Measurements from ENCODE around the gene SH3PXD2A. TPM values are rescaled to one million over a fixed set of nuclear protein-coding genes. Genes with fewer than 3 reads are reported as not detected.
A peak's percentile ranks its signal among the peaks of the same experiment; 100 is the strongest.

SH3PXD2A gene
- total RNA-seq, 1 experiment from 2014 or later, result 4.5 TPM

- Histone ChIP-seq H3K27ac (ENCODE audit: insufficient read length, low read depth, low read length) (no peak overlapping the region), H2AK5ac (ENCODE audit: insufficient read length, low read length) (no peak overlapping the region), H3K4me2 (ENCODE audit: insufficient read depth, insufficient read length, low read length) (no peak overlapping the region), H3K27me3 (ENCODE audit: insufficient read depth, low read length) (no peaks in the 10 kb centered on the region), H3K9me3 (ENCODE audit: control insufficient read depth, low read depth, low read length) (no peaks in the 10 kb centered on the region), H3K56ac (ENCODE audit: insufficient read length, low read depth, low read length) (no peak overlapping the region), H4K20me1 (ENCODE audit: control insufficient read depth, insufficient read depth, insufficient read length) (no peaks in the 10 kb centered on the region), H2AFZ (ENCODE audit: low read length) (no peak overlapping the region), H2BK5ac (ENCODE audit: insufficient read length, low read length) (no peak overlapping the region), H4K91ac (ENCODE audit: insufficient read length, low read depth, low read length) (no peak overlapping the region), H2BK15ac (ENCODE audit: low read depth, low read length) (no peak overlapping the region), H3K23ac (ENCODE audit: insufficient read length, low read depth, low read length) (no peak overlapping the region), H3K9ac (ENCODE audit: extremely low read depth, insufficient read length, low read length) (no peak overlapping the region), H4K8ac (replicated peaks; ENCODE audit: insufficient read length, low read depth, low read length) (no peak overlapping the region), H2BK12ac (ENCODE audit: insufficient read length, low read depth, low read length) (no peak overlapping the region), H3K79me1 (ENCODE audit: insufficient read depth, low read depth, low read length, poor library complexity, severe bottlenecking) (no peaks in the 10 kb centered on the region), H3K79me2 (ENCODE audit: insufficient read depth, low read length) (no peaks in the 10 kb centered on the region), H3K14ac (ENCODE audit: insufficient read depth, low read length) (no peak overlapping the region), H3K23me2 (ENCODE audit: insufficient read length, low read depth, low read length, poor library complexity, severe bottlenecking) (no peaks in the 10 kb centered on the region), H3T11ph (ENCODE audit: low read length) (no peak overlapping the region), H3K4me1 (ENCODE audit: insufficient read depth, low read length) (no peaks in the 10 kb centered on the region), H3K18ac (ENCODE audit: insufficient read length, low read depth, low read length) (no peak overlapping the region), H2BK20ac (ENCODE audit: low read depth, low read length, poor library complexity, severe bottlenecking) (no peak overlapping the region), H2BK120ac (ENCODE audit: low read depth, low read length, poor library complexity, severe bottlenecking) (no peak overlapping the region), H3K4ac (ENCODE audit: low read depth, low read length) (no peak overlapping the region), H4K5ac (ENCODE audit: insufficient read length, low read depth, low read length) (no peak overlapping the region)
- Mint-ChIP-seq H3K36me3 (ENCODE audit: insufficient read depth in 1 of 3, low read depth in 3 of 3) (no peaks in the 10 kb centered on the region; a peak in 1 of 7 replicates), H3K4me3 (no peak overlapping the region; a peak in 2 of 5 replicates), H3K9me3 (no peaks in the 10 kb centered on the region), H3K27me3 (ENCODE audit: low read depth) (peaks cover 2% of the 10 kb centered on the region), H3K4me1 (peaks cover 3 to 14% of the 10 kb centered on the region in 2 experiments), H3K27ac (peak overlapping the region in 2 of 3 experiments; percentile 12 to 34; a peak in 2 of 7 replicates)
- no peak for TF ChIP-seq CTCF (conservative IDR thresholded peaks at IDR 0.05)
- WGBS (ENCODE audit: extremely low coverage, insufficient read length, low lambda C conversion rate), result no CpG with 5 or more reads among the region's 6 CpGs
- DNase-seq, result no peak
Observed at GRCh38 chr10:103789161-103789560, 66.2 kb downstream of the SH3PXD2A start.

Measured in H9 (cell line).